ENCODE results near the gene ZSCAN21.
"Not testable (repeated sequence)": the region's sequence is repeated elsewhere in the genome, so short reads cannot be mapped to it uniquely, and the experiment has no call there.

The ZSCAN21 gene

GRCh38 chr7:100049441-100050291, at the start of gene ZSCAN21:
Gene ZSCAN21 (plus strand): TSS chr7:100049774. CDS start chr7:100057007, 7,233 bp downstream.
- no peaks in the 10 kb centered on the region for H3K27me3 Mint-ChIP-seq
- no peaks in the 10 kb centered on the region for H3K36me3 Mint-ChIP-seq (ENCODE audit: low read depth)
- peaks cover 14% of the 10 kb centered on the region for H3K4me1 Mint-ChIP-seq (ENCODE audit: low read depth)
- H3K9me3 Mint-ChIP-seq = no peaks in the 10 kb centered on the region
- H3K27ac Mint-ChIP-seq = peak within 1 kb of the TSS; percentile 94
- peak within 1 kb of the TSS; percentile 91 for H3K4me3 Mint-ChIP-seq

- H3K4me1 Mint-ChIP-seq (ENCODE audit: low read depth) = peaks cover 14% of the 10 kb centered on the region
- H3K27ac Mint-ChIP-seq = no peak overlapping the region
- no peak overlapping the region for H3K4me3 Mint-ChIP-seq
- H3K9me3 Mint-ChIP-seq = no peaks in the 10 kb centered on the region
- no peaks in the 10 kb centered on the region for H3K36me3 Mint-ChIP-seq (ENCODE audit: low read depth)
- no peaks in the 10 kb centered on the region for H3K27me3 Mint-ChIP-seq
Measured at GRCh38 chr7:100000239-100000638, 49.3 kb upstream of the ZSCAN21 start.

GRCh38 chr7:100003711-100004661, 45.6 kb upstream of the ZSCAN21 start:
- no peaks in the 10 kb centered on the region for H3K27me3 Mint-ChIP-seq
- H3K9me3 Mint-ChIP-seq = no peaks in the 10 kb centered on the region
- H3K27ac Mint-ChIP-seq = no peak overlapping the region
- H3K36me3 Mint-ChIP-seq (ENCODE audit: low read depth) = no peaks in the 10 kb centered on the region
- no peaks in the 10 kb centered on the region for H3K4me1 Mint-ChIP-seq (ENCODE audit: low read depth)
- H3K4me3 Mint-ChIP-seq = no peak overlapping the region

GRCh38 chr7:100007887-100008286, 41.7 kb upstream of the ZSCAN21 start:
- no peak overlapping the region for H3K27ac Mint-ChIP-seq
- no peaks in the 10 kb centered on the region for H3K9me3 Mint-ChIP-seq
- no peak overlapping the region for H3K4me3 Mint-ChIP-seq
- no peaks in the 10 kb centered on the region for H3K36me3 Mint-ChIP-seq (ENCODE audit: low read depth)
- peaks cover 2% of the 10 kb centered on the region for H3K4me1 Mint-ChIP-seq (ENCODE audit: low read depth)
- H3K27me3 Mint-ChIP-seq = no peaks in the 10 kb centered on the region

- Mint-ChIP-seq H3K36me3 (ENCODE audit: low read depth) (no peaks in the 10 kb centered on the region), H3K27me3 (no peaks in the 10 kb centered on the region), H3K9me3 (no peaks in the 10 kb centered on the region), H3K4me3 (no peak overlapping the region), H3K4me1 (ENCODE audit: low read depth) (peaks cover 9% of the 10 kb centered on the region), H3K27ac (no peak overlapping the region)
Measured at GRCh38 chr7:100008525-100008924, 41.0 kb upstream of the ZSCAN21 start.

- not testable (repeated sequence) for H3K36me3 Mint-ChIP-seq (ENCODE audit: low read depth); H3K27ac Mint-ChIP-seq; H3K4me3 Mint-ChIP-seq; H3K27me3 Mint-ChIP-seq; H3K9me3 Mint-ChIP-seq
- H3K4me1 Mint-ChIP-seq (ENCODE audit: low read depth) = peaks cover 21% of the 10 kb centered on the region
Measured at GRCh38 chr7:100009952-100010351, 39.6 kb upstream of the ZSCAN21 start.

GRCh38 chr7:100010901-100011300, 38.7 kb upstream of the ZSCAN21 start:
- no peaks in the 10 kb centered on the region for H3K36me3 Mint-ChIP-seq (ENCODE audit: low read depth)
- H3K27ac Mint-ChIP-seq = no peak overlapping the region
- H3K4me3 Mint-ChIP-seq = no peak overlapping the region
- no peaks in the 10 kb centered on the region for H3K9me3 Mint-ChIP-seq
- H3K27me3 Mint-ChIP-seq = no peaks in the 10 kb centered on the region
- H3K4me1 Mint-ChIP-seq (ENCODE audit: low read depth) = peaks cover 25% of the 10 kb centered on the region

- no peaks in the 10 kb centered on the region for H3K9me3 Mint-ChIP-seq
- no peaks in the 10 kb centered on the region for H3K27me3 Mint-ChIP-seq
- peaks cover 6% of the 10 kb centered on the region for H3K36me3 Mint-ChIP-seq (ENCODE audit: low read depth)
- H3K4me1 Mint-ChIP-seq (ENCODE audit: low read depth) = peaks cover 31% of the 10 kb centered on the region
- H3K27ac Mint-ChIP-seq = no peak overlapping the region
- H3K4me3 Mint-ChIP-seq = no peak overlapping the region
Measured at GRCh38 chr7:100011516-100011915, 38.1 kb upstream of the ZSCAN21 start.

- H3K27me3 Mint-ChIP-seq; H3K9me3 Mint-ChIP-seq; H3K4me3 Mint-ChIP-seq; H3K36me3 Mint-ChIP-seq (ENCODE audit: low read depth): not testable (repeated sequence)
- peaks cover 41% of the 10 kb centered on the region for H3K4me1 Mint-ChIP-seq (ENCODE audit: low read depth)
- peak overlapping the region; percentile 45 for H3K27ac Mint-ChIP-seq
Measured at GRCh38 chr7:100012385-100013327, 36.9 kb upstream of the ZSCAN21 start.

GRCh38 chr7:100013328-100013676, 36.3 kb upstream of the ZSCAN21 start:
- H3K9me3 Mint-ChIP-seq = no peaks in the 10 kb centered on the region
- peak overlapping the region; percentile 45 for H3K27ac Mint-ChIP-seq
- peaks cover 14% of the 10 kb centered on the region for H3K36me3 Mint-ChIP-seq (ENCODE audit: low read depth)
- peaks cover 47% of the 10 kb centered on the region for H3K4me1 Mint-ChIP-seq (ENCODE audit: low read depth)
- no peaks in the 10 kb centered on the region for H3K27me3 Mint-ChIP-seq
- H3K4me3 Mint-ChIP-seq = no peak overlapping the region

GRCh38 chr7:100015232-100016214, 34.1 kb upstream of the ZSCAN21 start, which contains the start of gene ZKSCAN1:
Gene ZKSCAN1 (plus strand): TSS chr7:100015596. CDS start chr7:100023507, 7,911 bp downstream.
- H3K36me3 Mint-ChIP-seq (ENCODE audit: low read depth) = peaks cover 31% of the 10 kb centered on the region

GRCh38 chr7:100016215-100016901, 33.2 kb upstream of the ZSCAN21 start:
- Mint-ChIP-seq H3K36me3 (ENCODE audit: low read depth) (peaks cover 31% of the 10 kb centered on the region), H3K4me3 (peak overlapping the region; percentile 94), H3K27ac (peak overlapping the region; percentile 95), H3K27me3 (no peaks in the 10 kb centered on the region), H3K4me1 (ENCODE audit: low read depth) (peaks cover 75% of the 10 kb centered on the region), H3K9me3 (no peaks in the 10 kb centered on the region)

More at GRCh38 chr7:100015232-100016214, 34.1 kb upstream of the ZSCAN21 start, which contains the start of gene ZKSCAN1:
- Mint-ChIP-seq H3K27me3 (no peaks in the 10 kb centered on the region), H3K4me3 (peak within 1 kb of the TSS; percentile 94), H3K4me1 (ENCODE audit: low read depth) (peaks cover 69% of the 10 kb centered on the region), H3K9me3 (no peaks in the 10 kb centered on the region), H3K27ac (peak within 1 kb of the TSS; percentile 95)

- Mint-ChIP-seq H3K36me3 (ENCODE audit: low read depth) (peaks cover 33% of the 10 kb centered on the region), H3K9me3 (no peaks in the 10 kb centered on the region), H3K4me1 (ENCODE audit: low read depth) (peaks cover 84% of the 10 kb centered on the region), H3K4me3 (peak overlapping the region; percentile 5), H3K27me3 (no peaks in the 10 kb centered on the region), H3K27ac (peak overlapping the region; percentile 31)
Measured at GRCh38 chr7:100017300-100017699, 32.3 kb upstream of the ZSCAN21 start.
